CD14-positive monocyte (primary cell): Measurements from ENCODE around the gene POMC. TPM values are rescaled to one million over a fixed set of nuclear protein-coding genes. Genes with fewer than 3 reads are reported as not detected.

Source experiments
- DNase-seq, 3 donors: peaks; one replicate each; pipeline ENCODE4 v3.0.0-alpha.2; 2011 to 2022
- H2AFZ ChIP-seq: 2 replicates; pipeline ENCODE4 v1.6.0; 2012; ENCODE audit warnings: mild to moderate bottlenecking, low read depth, low read length, inconsistent platforms; ENCODE audit not compliant: insufficient read depth, poor library complexity, severe bottlenecking
- H3K27ac ChIP-seq, 2 donors: 1 replicate in 1 of 2; 2 replicates in 1 of 2; pipeline ENCODE4 v1.5.1; 2012 to 2013; ENCODE audit warnings: low read length in 2 of 2, control low read depth in 1 of 2, inconsistent platforms in 1 of 2, low read depth in 1 of 2, mild to moderate bottlenecking in 1 of 2
- H3K27me3 ChIP-seq, 2 donors: one replicate each; pipeline versions ENCODE4 v1.6.0 to v1.6.1; 2011 to 2013; ENCODE audit warnings: low read length in 2 of 2; ENCODE audit not compliant: control insufficient read depth in 2 of 2, insufficient read depth in 2 of 2
- H3K36me3 ChIP-seq, 2 donors: replicated peaks in 1 of 2; 1 replicate in 1 of 2; 2 replicates in 1 of 2; pipeline versions ENCODE4 v1.5.1 to v1.6.1; 2012 to 2013; ENCODE audit warnings: low read length in 2 of 2, control low read depth in 1 of 2, inconsistent platforms in 1 of 2, mild to moderate bottlenecking in 1 of 2; ENCODE audit not compliant: insufficient read depth in 2 of 2, control insufficient read depth in 1 of 2
- H3K4me1 ChIP-seq, 2 donors: 1 replicate in 1 of 2; 2 replicates in 1 of 2; pipeline versions ENCODE4 v1.5.1 to v1.6.1; 2012 to 2013; ENCODE audit warnings: low read length in 2 of 2, control low read depth in 1 of 2, inconsistent platforms in 1 of 2, mild to moderate bottlenecking in 1 of 2, moderate library complexity in 1 of 2; ENCODE audit not compliant: insufficient read depth in 2 of 2, control insufficient read depth in 1 of 2
- H3K4me2 ChIP-seq: replicated peaks from 2 replicates; pipeline ENCODE3; 2012; ENCODE audit warnings: low read length, moderate library complexity, mild to moderate bottlenecking; ENCODE audit not compliant: poor library complexity, severe bottlenecking; ENCODE audit errors: extremely low read depth
- H3K4me3 ChIP-seq, 3 experiments: fragments of 200-600 bp in 1 of 3; sonication (generic) in 1 of 3; replicated peaks in 1 of 3; 1 replicate in 2 of 3; 2 replicates in 1 of 3; pipeline ENCODE4 v1.5.1; 2011 to 2013; ENCODE audit warnings: low read length in 3 of 3, mild to moderate bottlenecking in 3 of 3, control low read depth in 2 of 3, low read depth in 2 of 3, inconsistent platforms in 1 of 3, moderate library complexity in 1 of 3
- H3K79me2 ChIP-seq: 2 replicates; pipeline ENCODE4 v1.6.0; 2012; ENCODE audit warnings: mild to moderate bottlenecking, control low read depth, inconsistent platforms, low read length, moderate library complexity; ENCODE audit not compliant: insufficient read depth
- H3K9ac ChIP-seq: 2 replicates; pipeline ENCODE4 v1.6.0; 2017; ENCODE audit warnings: low read length, mild to moderate bottlenecking; ENCODE audit not compliant: insufficient read depth, poor library complexity, severe bottlenecking
- H3K9me3 ChIP-seq, 2 donors: replicated peaks in 1 of 2; 1 replicate in 1 of 2; 2 replicates in 1 of 2; pipeline versions ENCODE4 v1.5.1 to v1.6.1; 2012 to 2013; ENCODE audit warnings: low read length in 2 of 2, control low read depth in 1 of 2; ENCODE audit not compliant: control insufficient read depth in 1 of 2, insufficient read depth in 1 of 2
- H4K20me1 ChIP-seq: 2 replicates; pipeline ENCODE4 v1.6.0; 2012; ENCODE audit warnings: mild to moderate bottlenecking, low read length, control low read depth, moderate library complexity; ENCODE audit not compliant: insufficient read depth
- H3K27ac Mint-ChIP-seq, 7 donors: one replicate each; pipeline ENCODE4 v1.8.0; 2020; ENCODE audit warnings: mild to moderate bottlenecking in 7 of 7, mixed read lengths in 7 of 7, moderate library complexity in 6 of 7, inconsistent platforms in 2 of 7
- H3K27me3 Mint-ChIP-seq, 3 donors: one replicate each; pipeline ENCODE4 v1.8.0; 2021 to 2022; ENCODE audit warnings: low read depth in 3 of 3, mild to moderate bottlenecking in 3 of 3, mixed read lengths in 3 of 3, moderate library complexity in 3 of 3, inconsistent platforms in 1 of 3
- H3K36me3 Mint-ChIP-seq, 2 donors: one replicate each; pipeline ENCODE4 v1.8.0; 2020; ENCODE audit warnings: mixed read lengths in 2 of 2, inconsistent platforms in 1 of 2, mild to moderate bottlenecking in 1 of 2
- H3K4me1 Mint-ChIP-seq: one replicate; pipeline ENCODE4 v1.8.0; 2020; ENCODE audit warnings: mild to moderate bottlenecking, mixed read lengths
- H3K4me3 Mint-ChIP-seq, 2 donors: one replicate each; pipeline ENCODE4 v1.8.0; 2020; ENCODE audit warnings: mild to moderate bottlenecking in 2 of 2, mixed read lengths in 2 of 2, moderate library complexity in 1 of 2
- H3K9me3 Mint-ChIP-seq, 7 donors: one replicate each; pipeline ENCODE4 v1.8.0; 2020 to 2022; ENCODE audit warnings: mixed read lengths in 7 of 7, mild to moderate bottlenecking in 6 of 7, moderate library complexity in 6 of 7, inconsistent platforms in 2 of 7
- WGBS: methylation state at CpG from one replicate; pipeline ENCODE4 v1.1.5; 2013; ENCODE audit warnings: missing lambda C conversion rate; ENCODE audit not compliant: insufficient coverage; 5-methylcytosine and 5-hydroxymethylcytosine counted together
- intact Hi-C, 2 donors: fragments of 100-400 bp; cut with micrococcal nuclease; formaldehyde crosslinking; loops; one replicate each; pipeline versions ENCODE4 v1.15.0 to v1.15.1; 2023
- polyA plus RNA-seq, 3 donors: library from polyadenylated mRNA; depleted of rRNA in 1 of 3; unstranded in 2 of 3; stranded (reverse) in 1 of 3; fragments of 300-500 nt in 2 of 3; fragments of >200 nt in 1 of 3; fragmentation: Illumina TruSeq in 2 of 3; gene quantifications; 1 replicate in 2 of 3; 2 replicates in 1 of 3; pipeline ENCODE4 v1.2.3, GENCODE V29; 2012 to 2021
- TF ChIP-seq, protein P1 (sequence below): fragments of 200-600 bp; IDR thresholded peaks from one replicate; pipeline ENCODE4 v1.8.0; 2022; ENCODE audit warnings: antibody characterized with exemption, mild to moderate bottlenecking

Gene POMC
- polyA plus RNA-seq, 3 donors = 3.5 to 4.7 (median 4.6) TPM

- DNase-seq = peak; percentile 18 to 45 (median 36)
- H3K9me3 ChIP-seq = no peaks in the 10 kb centered on the region
- peak overlapping the region; percentile 51 for H3K9ac ChIP-seq
- H3K27ac ChIP-seq = no peak overlapping the region
- 3% methylated on average over 55 of the region's 71 CpGs for WGBS
- peak overlapping the region; percentile 80 for H3K4me2 ChIP-seq
- peak overlapping the region in 2 of 7 donors; percentile 7 to 41 for H3K27ac Mint-ChIP-seq
- no peaks in the 10 kb centered on the region for H3K36me3 ChIP-seq
- no peaks in the 10 kb centered on the region for H3K36me3 Mint-ChIP-seq
- H3K27me3 ChIP-seq = no peaks in the 10 kb centered on the region
- TF ChIP-seq, protein P1, sequence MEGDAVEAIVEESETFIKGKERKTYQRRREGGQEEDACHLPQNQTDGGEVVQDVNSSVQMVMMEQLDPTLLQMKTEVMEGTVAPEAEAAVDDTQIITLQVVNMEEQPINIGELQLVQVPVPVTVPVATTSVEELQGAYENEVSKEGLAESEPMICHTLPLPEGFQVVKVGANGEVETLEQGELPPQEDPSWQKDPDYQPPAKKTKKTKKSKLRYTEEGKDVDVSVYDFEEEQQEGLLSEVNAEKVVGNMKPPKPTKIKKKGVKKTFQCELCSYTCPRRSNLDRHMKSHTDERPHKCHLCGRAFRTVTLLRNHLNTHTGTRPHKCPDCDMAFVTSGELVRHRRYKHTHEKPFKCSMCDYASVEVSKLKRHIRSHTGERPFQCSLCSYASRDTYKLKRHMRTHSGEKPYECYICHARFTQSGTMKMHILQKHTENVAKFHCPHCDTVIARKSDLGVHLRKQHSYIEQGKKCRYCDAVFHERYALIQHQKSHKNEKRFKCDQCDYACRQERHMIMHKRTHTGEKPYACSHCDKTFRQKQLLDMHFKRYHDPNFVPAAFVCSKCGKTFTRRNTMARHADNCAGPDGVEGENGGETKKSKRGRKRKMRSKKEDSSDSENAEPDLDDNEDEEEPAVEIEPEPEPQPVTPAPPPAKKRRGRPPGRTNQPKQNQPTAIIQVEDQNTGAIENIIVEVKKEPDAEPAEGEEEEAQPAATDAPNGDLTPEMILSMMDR = no peak
- H3K79me2 ChIP-seq = no peaks in the 10 kb centered on the region
- no peaks in the 10 kb centered on the region for H4K20me1 ChIP-seq
- no peaks in the 10 kb centered on the region for H3K9me3 Mint-ChIP-seq
- peak overlapping the region; percentile 78 to 87 for H3K4me3 Mint-ChIP-seq
- H2AFZ ChIP-seq = peak overlapping the region; percentile 85
- H3K4me3 ChIP-seq = peak overlapping the region; percentile 52 to 78 (median 66)
- peaks cover 10% of the 10 kb centered on the region for H3K4me1 Mint-ChIP-seq
- peaks cover 1 to 6% (median 4%) of the 10 kb centered on the region in 3 donors for H3K27me3 Mint-ChIP-seq
- intact Hi-C loops = no loop called here
- peaks cover 10 to 11% of the 10 kb centered on the region in 2 donors for H3K4me1 ChIP-seq
Measured at GRCh38 chr2:25215948-25216679, 47.7 kb upstream of the POMC start.

GRCh38 chr2:25215232-25215631 is 46.9 kb upstream of the POMC start:
- H3K9me3 Mint-ChIP-seq = no peaks in the 10 kb centered on the region
- H3K4me1 Mint-ChIP-seq = peaks cover 12% of the 10 kb centered on the region
- Histone ChIP-seq H3K4me1 (peaks cover 10 to 13% of the 10 kb centered on the region in 2 donors), H3K27ac (no peak overlapping the region), H3K9ac (no peak overlapping the region), H3K9me3 (no peaks in the 10 kb centered on the region), H3K36me3 (no peaks in the 10 kb centered on the region), H3K79me2 (no peaks in the 10 kb centered on the region), H4K20me1 (no peaks in the 10 kb centered on the region), H3K4me3 (no peak overlapping the region), H3K4me2 (no peak overlapping the region), H3K27me3 (no peaks in the 10 kb centered on the region), H2AFZ (no peak overlapping the region)
- peak overlapping the region in 2 of 7 donors; percentile 7 to 13 for H3K27ac Mint-ChIP-seq
- peaks cover 3 to 6% (median 4%) of the 10 kb centered on the region in 3 donors for H3K27me3 Mint-ChIP-seq
- intact Hi-C loops = no loop called here
- peak overlapping the region in 1 of 2 donors; percentile 77 for H3K4me3 Mint-ChIP-seq
- no peak for DNase-seq
- WGBS = 91% methylated on average over 1 of the region's 5 CpGs
- TF ChIP-seq, protein P1 = no peak
- H3K36me3 Mint-ChIP-seq = no peaks in the 10 kb centered on the region
